ENCODE data around the gene DMD. TPM values are rescaled to one million over a fixed set of nuclear protein-coding genes. Genes with fewer than 3 reads are reported as not detected.

DMD gene
- total and polyA plus RNA-seq, 4 donors, result 19.9 to 260 (median 111) TPM

DNA sequence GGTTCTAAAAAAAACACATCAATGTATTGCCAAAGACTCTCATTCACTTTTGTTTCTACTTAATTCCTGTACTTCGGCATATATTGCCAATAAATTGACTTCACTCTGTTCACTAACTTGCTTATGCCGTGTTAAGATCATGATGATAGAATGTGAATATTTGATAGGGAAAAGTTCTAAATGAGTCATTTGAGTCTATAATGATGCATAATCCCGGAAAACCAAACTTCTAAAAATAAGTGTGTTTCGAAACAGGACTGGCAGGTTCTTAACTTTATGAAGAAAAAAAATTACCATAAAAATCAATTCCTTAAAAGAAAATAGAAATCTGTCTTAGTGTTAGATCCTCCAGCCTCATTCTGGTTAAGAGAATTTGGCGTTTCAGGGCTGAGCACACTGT, 1752.0 kb downstream of the DMD start:
- Histone ChIP-seq H3K27ac (ENCODE audit: low read depth in 1 of 2, low read length in 2 of 2) (no peak overlapping the region), H3K27me3 (ENCODE audit: control insufficient read depth in 1 of 2, insufficient read depth in 2 of 2, low read length in 1 of 2) (no peaks in the 10 kb centered on the region), H3K4me1 (ENCODE audit: control insufficient read depth in 1 of 2, insufficient read depth in 2 of 2, low read length in 2 of 2) (no peaks in the 10 kb centered on the region), H3K4me3 (ENCODE audit: low read length in 2 of 2) (no peak overlapping the region), H3K9me3 (ENCODE audit: control insufficient read depth, low read length) (no peaks in the 10 kb centered on the region), H3K36me3 (ENCODE audit: control insufficient read depth in 1 of 2, insufficient read depth in 2 of 2, low read length in 1 of 2) (no peaks in the 10 kb centered on the region)
- intact Hi-C loops (cut with DNase I), result no loop called here
- WGBS, 2 donors, result 28 to 49% methylated on average over 5 of the region's 5 CpGs
- DNase-seq (no peak), ATAC-seq (ENCODE audit: low FRiP score) (no peak)

DNA sequence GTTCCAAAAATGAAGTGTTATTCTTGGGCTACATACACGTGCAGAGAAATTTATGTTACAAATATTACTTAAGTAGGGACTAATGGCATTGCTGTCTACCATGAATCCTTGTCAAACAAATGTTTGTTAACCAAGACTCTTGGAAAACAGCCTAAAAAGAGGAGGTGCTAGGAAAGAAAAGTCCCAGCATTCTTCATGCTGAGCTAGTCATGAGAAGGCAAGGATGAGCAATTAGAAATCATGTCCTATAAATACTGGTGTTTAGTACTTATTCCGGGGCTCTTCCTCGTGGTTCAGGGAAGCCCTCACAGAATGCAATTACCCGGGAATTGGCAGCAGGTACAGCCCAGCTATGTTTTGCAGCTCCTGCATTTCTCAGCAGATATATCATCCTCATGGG, 1761.4 kb downstream of the DMD start:
- 7 to 28% methylated on average over 4 of the region's 4 CpGs for WGBS, 2 donors
- no peak overlapping the region for H3K4me3 ChIP-seq (ENCODE audit: low read length in 2 of 2)
- H3K9me3 ChIP-seq (ENCODE audit: control insufficient read depth, low read length), result no peaks in the 10 kb centered on the region
- ATAC-seq (ENCODE audit: low FRiP score), result no peak
- H3K36me3 ChIP-seq (ENCODE audit: control insufficient read depth in 1 of 2, insufficient read depth in 2 of 2, low read length in 1 of 2), result no peaks in the 10 kb centered on the region
- no peaks in the 10 kb centered on the region for H3K27me3 ChIP-seq (ENCODE audit: control insufficient read depth in 1 of 2, insufficient read depth in 2 of 2, low read length in 1 of 2)
- H3K27ac ChIP-seq (ENCODE audit: low read depth in 1 of 2, low read length in 2 of 2), result no peak overlapping the region
- intact Hi-C loops (cut with DNase I), result no loop called here
- H3K4me1 ChIP-seq (ENCODE audit: control insufficient read depth in 1 of 2, insufficient read depth in 2 of 2, low read length in 2 of 2), result peaks cover 0 to 2% of the 10 kb centered on the region in 2 donors
- no peak for DNase-seq

DNA sequence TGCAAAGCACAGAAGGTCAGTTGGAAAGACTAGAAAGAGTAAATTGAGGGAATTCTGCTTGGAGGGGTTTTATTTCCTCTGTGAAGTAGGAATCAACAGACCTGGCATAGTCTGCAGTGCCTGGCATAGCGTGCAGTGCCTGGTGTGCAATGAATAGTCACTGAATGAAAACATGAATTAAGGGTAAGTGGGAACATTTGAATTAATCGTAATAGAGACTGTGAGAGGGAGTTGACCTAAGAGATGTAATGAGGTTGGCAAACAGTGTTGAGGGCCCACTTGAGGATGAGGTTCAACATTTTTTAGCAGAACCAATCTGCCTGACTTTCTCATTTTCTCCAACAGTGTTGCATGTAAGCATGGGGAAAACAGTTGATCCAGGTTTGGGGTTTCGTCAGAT, 1762.3 kb downstream of the DMD start:
- ATAC-seq (ENCODE audit: low FRiP score) (no peak), DNase-seq (no peak)

DNA sequence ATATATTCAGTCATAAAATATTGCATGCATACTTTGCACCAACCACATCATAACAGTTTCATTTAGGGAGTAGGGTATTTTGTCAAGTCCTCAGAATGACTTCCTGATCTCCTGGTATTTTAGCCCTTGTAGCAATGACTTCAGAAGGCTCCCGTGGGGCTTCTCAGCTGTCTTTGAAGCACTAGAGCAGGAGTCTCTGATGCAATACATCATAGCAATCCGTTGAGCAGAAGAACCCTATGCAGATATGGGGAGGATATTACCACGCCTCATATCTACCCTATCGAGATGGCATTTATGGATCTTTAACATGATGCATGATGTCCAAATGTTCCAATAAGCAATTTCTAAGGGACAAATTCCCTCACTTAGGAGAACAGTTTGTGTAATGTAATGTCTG, 1765.8 kb downstream of the DMD start:
- DNase-seq (no peak), ATAC-seq (ENCODE audit: low FRiP score) (no peak)
- no peaks in the 10 kb centered on the region for H3K9me3 ChIP-seq (ENCODE audit: control insufficient read depth, low read length)
- H3K4me1 ChIP-seq (ENCODE audit: control insufficient read depth in 1 of 2, insufficient read depth in 2 of 2, low read length in 2 of 2), result peaks cover 0 to 2% of the 10 kb centered on the region in 2 donors
- no peak overlapping the region for H3K4me3 ChIP-seq (ENCODE audit: low read length in 2 of 2)
- no peak overlapping the region for H3K27ac ChIP-seq (ENCODE audit: low read depth in 1 of 2, low read length in 2 of 2)
- intact Hi-C loops (cut with DNase I), result no loop called here
- WGBS, 2 donors, result 58 to 59% methylated on average over 4 of the region's 4 CpGs
- H3K27me3 ChIP-seq (ENCODE audit: control insufficient read depth in 1 of 2, insufficient read depth in 2 of 2, low read length in 1 of 2), result no peaks in the 10 kb centered on the region
- H3K36me3 ChIP-seq (ENCODE audit: control insufficient read depth in 1 of 2, insufficient read depth in 2 of 2, low read length in 1 of 2), result no peaks in the 10 kb centered on the region

More for the DNA sequence above, 1762.3 kb downstream of the DMD start:
- intact Hi-C loops (cut with DNase I), result no loop called here
- H3K27ac ChIP-seq (ENCODE audit: low read depth in 1 of 2, low read length in 2 of 2), result no peak overlapping the region
- H3K27me3 ChIP-seq (ENCODE audit: control insufficient read depth in 1 of 2, insufficient read depth in 2 of 2, low read length in 1 of 2), result no peaks in the 10 kb centered on the region
- no peak overlapping the region for H3K4me3 ChIP-seq (ENCODE audit: low read length in 2 of 2)
- H3K4me1 ChIP-seq (ENCODE audit: control insufficient read depth in 1 of 2, insufficient read depth in 2 of 2, low read length in 2 of 2), result peaks cover 0 to 2% of the 10 kb centered on the region in 2 donors
- no peaks in the 10 kb centered on the region for H3K9me3 ChIP-seq (ENCODE audit: control insufficient read depth, low read length)
- no peaks in the 10 kb centered on the region for H3K36me3 ChIP-seq (ENCODE audit: control insufficient read depth in 1 of 2, insufficient read depth in 2 of 2, low read length in 1 of 2)
- WGBS, 2 donors, result 34 to 40% methylated on average over 3 of the region's 3 CpGs

DNA sequence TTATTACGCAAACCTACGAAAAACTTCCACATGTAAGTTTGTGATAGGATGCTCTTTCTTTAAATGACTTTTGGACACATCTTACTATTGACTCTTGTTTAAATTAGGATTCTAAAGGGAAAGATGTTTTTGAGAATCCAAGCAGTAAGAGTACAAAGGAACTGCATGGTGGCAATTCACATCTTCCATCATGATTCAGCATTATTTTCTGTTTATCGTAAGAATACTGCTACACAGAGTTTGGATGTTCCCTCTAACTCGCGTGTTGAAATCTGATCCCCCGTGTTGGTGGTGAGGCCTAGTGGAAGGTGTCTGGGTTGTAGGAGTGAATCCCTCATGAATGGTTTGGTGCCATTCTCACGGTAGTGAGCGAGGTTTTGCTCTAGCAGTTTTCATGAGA, 1767.7 kb downstream of the DMD start:
- ATAC-seq (ENCODE audit: low FRiP score), result no peak
- Histone ChIP-seq H3K36me3 (ENCODE audit: control insufficient read depth in 1 of 2, insufficient read depth in 2 of 2, low read length in 1 of 2) (no peaks in the 10 kb centered on the region), H3K27me3 (ENCODE audit: control insufficient read depth in 1 of 2, insufficient read depth in 2 of 2, low read length in 1 of 2) (no peaks in the 10 kb centered on the region), H3K4me1 (ENCODE audit: control insufficient read depth in 1 of 2, insufficient read depth in 2 of 2, low read length in 2 of 2) (no peaks in the 10 kb centered on the region), H3K27ac (ENCODE audit: low read depth in 1 of 2, low read length in 2 of 2) (no peak overlapping the region), H3K4me3 (ENCODE audit: low read length in 2 of 2) (no peak overlapping the region), H3K9me3 (ENCODE audit: control insufficient read depth, low read length) (no peaks in the 10 kb centered on the region)
- intact Hi-C loops (cut with DNase I), result no loop called here
- WGBS, 2 donors, result 86 to 96% methylated on average over 8 of the region's 8 CpGs
- DNase-seq, result no peak

DNA sequence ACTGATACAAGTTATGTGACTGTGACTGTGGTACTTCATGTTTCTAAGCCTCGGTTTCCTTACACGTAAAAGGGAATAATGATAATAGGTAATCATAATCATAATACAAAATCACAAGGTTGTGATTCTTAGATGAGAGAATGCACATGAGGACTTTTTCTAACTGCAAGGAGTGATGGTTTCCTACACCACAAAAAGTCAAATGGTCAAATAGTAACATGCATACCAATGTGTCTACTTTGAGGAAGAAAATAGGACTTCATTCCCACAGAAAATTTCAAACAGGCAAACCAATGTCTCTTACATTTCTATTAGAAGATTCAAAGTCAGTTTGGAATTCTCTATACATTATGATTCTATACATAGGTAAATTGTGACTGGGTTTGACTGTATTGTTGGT, 1770.8 kb downstream of the DMD start:
- DNase-seq (no peak), ATAC-seq (ENCODE audit: low FRiP score) (no peak)
- no peaks in the 10 kb centered on the region for H3K4me1 ChIP-seq (ENCODE audit: control insufficient read depth in 1 of 2, insufficient read depth in 2 of 2, low read length in 2 of 2)
- no peak overlapping the region for H3K4me3 ChIP-seq (ENCODE audit: low read length in 2 of 2)
- H3K27me3 ChIP-seq (ENCODE audit: control insufficient read depth in 1 of 2, insufficient read depth in 2 of 2, low read length in 1 of 2), result no peaks in the 10 kb centered on the region
- intact Hi-C loops (cut with DNase I), result no loop called here
- H3K36me3 ChIP-seq (ENCODE audit: control insufficient read depth in 1 of 2, insufficient read depth in 2 of 2, low read length in 1 of 2), result no peaks in the 10 kb centered on the region
- no peak overlapping the region for H3K27ac ChIP-seq (ENCODE audit: low read depth in 1 of 2, low read length in 2 of 2)
- WGBS, 2 donors, result 86 to 96% methylated on average over 2 of the region's 2 CpGs
- H3K9me3 ChIP-seq (ENCODE audit: control insufficient read depth, low read length), result no peaks in the 10 kb centered on the region

DNA sequence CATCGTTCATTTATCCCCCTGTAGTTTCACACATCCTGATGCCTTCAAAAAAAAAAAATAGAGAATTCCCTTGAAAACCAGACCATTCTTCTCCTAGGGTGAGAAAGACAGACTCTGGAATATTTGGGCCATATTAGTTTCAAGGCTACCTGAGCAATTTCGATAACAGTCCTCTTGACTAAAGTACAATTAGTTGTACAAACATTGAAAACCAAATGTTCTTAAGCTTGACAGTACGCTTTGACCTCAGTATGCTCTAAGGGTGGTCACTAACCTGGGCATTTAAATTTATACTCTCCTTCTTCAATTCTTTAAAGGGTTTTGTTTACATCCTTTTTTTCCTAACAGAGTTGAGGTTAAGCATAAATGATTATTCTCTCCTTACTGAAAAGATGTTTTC, 1774.9 kb downstream of the DMD start:
- Histone ChIP-seq H3K36me3 (ENCODE audit: control insufficient read depth in 1 of 2, insufficient read depth in 2 of 2, low read length in 1 of 2) (no peaks in the 10 kb centered on the region), H3K9me3 (ENCODE audit: control insufficient read depth, low read length) (no peaks in the 10 kb centered on the region), H3K4me1 (ENCODE audit: control insufficient read depth in 1 of 2, insufficient read depth in 2 of 2, low read length in 2 of 2) (no peaks in the 10 kb centered on the region), H3K27me3 (ENCODE audit: control insufficient read depth in 1 of 2, insufficient read depth in 2 of 2, low read length in 1 of 2) (no peaks in the 10 kb centered on the region), H3K4me3 (ENCODE audit: low read length in 2 of 2) (no peak overlapping the region), H3K27ac (ENCODE audit: low read depth in 1 of 2, low read length in 2 of 2) (no peak overlapping the region)
- intact Hi-C loops (cut with DNase I), result no loop called here
- DNase-seq (no peak), ATAC-seq (ENCODE audit: low FRiP score) (no peak)
- 68 to 83% methylated on average over 3 of the region's 3 CpGs for WGBS, 2 donors

DNA sequence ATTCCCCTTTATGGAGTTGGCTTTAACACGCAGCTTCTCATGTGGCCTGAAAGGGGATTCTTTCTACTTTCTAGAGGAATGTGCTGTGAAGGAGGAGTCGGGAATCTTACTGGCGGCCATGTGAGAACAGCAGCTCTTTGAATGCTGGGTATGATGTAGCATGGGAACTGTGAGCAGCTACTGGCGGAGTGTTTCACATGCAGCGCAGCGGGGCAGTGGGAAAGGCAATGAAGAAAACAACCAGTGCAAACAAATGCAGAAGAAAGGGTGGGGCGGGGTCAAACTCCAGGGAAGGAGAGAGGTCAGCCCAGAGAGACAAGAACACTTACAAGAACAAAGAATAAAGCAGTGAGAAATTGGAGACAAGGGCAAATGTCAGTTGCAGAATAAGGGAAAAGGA, 1775.8 kb downstream of the DMD start:
- ATAC-seq (ENCODE audit: low FRiP score) (no peak), DNase-seq (no peak)
- intact Hi-C loops (cut with DNase I), result no loop called here
- Histone ChIP-seq H3K36me3 (ENCODE audit: control insufficient read depth in 1 of 2, insufficient read depth in 2 of 2, low read length in 1 of 2) (no peaks in the 10 kb centered on the region), H3K4me3 (ENCODE audit: low read length in 2 of 2) (no peak overlapping the region), H3K9me3 (ENCODE audit: control insufficient read depth, low read length) (no peaks in the 10 kb centered on the region), H3K4me1 (ENCODE audit: control insufficient read depth in 1 of 2, insufficient read depth in 2 of 2, low read length in 2 of 2) (no peaks in the 10 kb centered on the region), H3K27ac (ENCODE audit: low read depth in 1 of 2, low read length in 2 of 2) (no peak overlapping the region), H3K27me3 (ENCODE audit: control insufficient read depth in 1 of 2, insufficient read depth in 2 of 2, low read length in 1 of 2) (no peaks in the 10 kb centered on the region)
- 57 to 86% methylated on average over 7 of the region's 7 CpGs for WGBS, 2 donors

DNA sequence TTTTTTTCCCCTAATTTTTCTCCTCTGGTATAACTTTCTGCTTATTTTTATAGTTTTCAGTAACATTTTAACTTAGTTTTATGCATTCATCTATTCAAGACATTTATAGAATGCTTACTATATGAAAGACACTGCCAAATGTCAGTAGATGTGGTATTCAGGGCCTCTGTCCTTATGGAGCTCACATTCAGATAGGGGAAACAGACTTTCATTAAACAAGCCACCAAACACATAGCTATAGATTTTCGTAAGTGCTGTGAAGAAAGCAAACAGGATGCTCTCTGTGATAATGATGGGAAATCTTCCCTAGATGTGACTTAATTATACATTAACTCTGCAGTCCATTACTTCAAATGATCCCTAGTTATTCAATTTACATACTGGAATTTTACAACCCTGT, 1777.5 kb downstream of the DMD start:
- no peak overlapping the region for H3K27ac ChIP-seq (ENCODE audit: low read depth in 1 of 2, low read length in 2 of 2)
- no peaks in the 10 kb centered on the region for H3K36me3 ChIP-seq (ENCODE audit: control insufficient read depth in 1 of 2, insufficient read depth in 2 of 2, low read length in 1 of 2)
- ATAC-seq (ENCODE audit: low FRiP score) (no peak), DNase-seq (no peak)
- H3K4me3 ChIP-seq (ENCODE audit: low read length in 2 of 2), result no peak overlapping the region
- WGBS, 2 donors, result 81 to 98% methylated on average over 1 of the region's 1 CpG
- H3K4me1 ChIP-seq (ENCODE audit: control insufficient read depth in 1 of 2, insufficient read depth in 2 of 2, low read length in 2 of 2), result no peaks in the 10 kb centered on the region
- no peaks in the 10 kb centered on the region for H3K9me3 ChIP-seq (ENCODE audit: control insufficient read depth, low read length)
- no peaks in the 10 kb centered on the region for H3K27me3 ChIP-seq (ENCODE audit: control insufficient read depth in 1 of 2, insufficient read depth in 2 of 2, low read length in 1 of 2)
- intact Hi-C loops (cut with DNase I), result no loop called here

Measured in aorta (tissue), 5 donors.